Loucy (cell line): ENCODE results near the gene BTNL3.

Experiments used
- H2AFZ ChIP-seq: fragments of 200-600 bp; sonication (generic); 2 replicates; pipeline ENCODE4 v1.6.0; 2016; ENCODE audit warnings: antibody characterized with exemption, mild to moderate bottlenecking, low read length, moderate library complexity
- H3F3A ChIP-seq: fragments of 200-600 bp; 2 replicates; pipeline ENCODE4 v1.6.0; 2016; ENCODE audit warnings: antibody characterized with exemption, low read depth, mild to moderate bottlenecking
- H3K27me3 ChIP-seq: fragments of 200-600 bp; sonication (generic); 2 replicates; pipeline ENCODE4 v1.6.1; 2014; ENCODE audit warnings: low read length, mild to moderate bottlenecking; ENCODE audit not compliant: insufficient read depth, poor library complexity, severe bottlenecking
- H3K36me3 ChIP-seq: fragments of 200-600 bp; sonication (generic); 2 replicates; pipeline ENCODE4 v1.6.1; 2016; ENCODE audit warnings: low read length; ENCODE audit not compliant: insufficient read depth
- H3K4me1 ChIP-seq: fragments of 200-600 bp; sonication (generic); 2 replicates; pipeline ENCODE4 v1.5.1; 2014; ENCODE audit warnings: low read length, mild to moderate bottlenecking; ENCODE audit not compliant: insufficient read depth, poor library complexity, severe bottlenecking
- H3K4me2 ChIP-seq: fragments of 200-600 bp; sonication (generic); 2 replicates; pipeline ENCODE4 v1.6.0; 2014; ENCODE audit warnings: antibody characterized with exemption, low read length, low read depth, mild to moderate bottlenecking; ENCODE audit not compliant: poor library complexity, severe bottlenecking
- H3K4me3 ChIP-seq: fragments of 200-600 bp; sonication (generic); 2 replicates; pipeline ENCODE4 v1.5.1; 2014; ENCODE audit warnings: low read length, mild to moderate bottlenecking, mixed read lengths; ENCODE audit not compliant: poor library complexity, severe bottlenecking
- H3K79me2 ChIP-seq: fragments of 200-600 bp; sonication (generic); 2 replicates; pipeline ENCODE4 v1.6.1; 2014; ENCODE audit warnings: low read length; ENCODE audit not compliant: insufficient read depth
- H3K9ac ChIP-seq: fragments of 200-600 bp; sonication (generic); 2 replicates; pipeline ENCODE4 v1.6.0; 2014; ENCODE audit warnings: mild to moderate bottlenecking, low read depth, low read length, moderate library complexity; ENCODE audit not compliant: poor library complexity, severe bottlenecking
- H3K9me2 ChIP-seq: fragments of 200-600 bp; sonication (generic); replicated peaks from 2 replicates; pipeline ENCODE4 v1.6.1; 2016; ENCODE audit warnings: low read depth, low read length, mixed read lengths
- H3K9me3 ChIP-seq: fragments of 200-600 bp; sonication (generic); 2 replicates; pipeline ENCODE4 v1.6.1; 2014; ENCODE audit warnings: mild to moderate bottlenecking, antibody characterized with exemption, low read length, low read depth; ENCODE audit not compliant: insufficient read depth
- H4K20me1 ChIP-seq: fragments of 200-600 bp; sonication (generic); 2 replicates; pipeline ENCODE4 v1.6.0; 2014; ENCODE audit warnings: antibody characterized with exemption, low read length, mild to moderate bottlenecking; ENCODE audit not compliant: insufficient read depth, poor library complexity, severe bottlenecking
- EZH2phosphoT487 ChIP-seq: fragments of 200-600 bp; IDR thresholded peaks from 2 replicates; pipeline ENCODE4 v1.6.1; 2018; ENCODE audit warnings: antibody characterized with exemption, mild to moderate bottlenecking, moderate library complexity, borderline replicate concordance
- TF ChIP-seq, protein P1 (sequence below): fragments of 200-600 bp; sonication (generic); conservative IDR thresholded peaks from 2 replicates; pipeline ENCODE4 v1.5.1; 2014; ENCODE audit warnings: mild to moderate bottlenecking, antibody characterized with exemption, low read length

BTNL3 gene

GRCh38 chr5:180976518-180976917 lies 12.1 kb upstream of the BTNL3 start:
- Histone ChIP-seq H3K9ac (peak overlapping the region; percentile 59), H3K27me3 (no peaks in the 10 kb centered on the region), H3K9me3 (no peaks in the 10 kb centered on the region), H2AFZ (peak overlapping the region; percentile 60; the same call in 1 of the 2 replicates), H3K4me2 (peak overlapping the region; percentile 80), H3K4me3 (peak overlapping the region; percentile 44), H3F3A (no peaks in the 10 kb centered on the region; the same call in 1 of the 2 replicates), H3K9me2 (no peaks in the 10 kb centered on the region), H3K36me3 (no peaks in the 10 kb centered on the region), H4K20me1 (no peaks in the 10 kb centered on the region), H3K4me1 (peaks cover 36% of the 10 kb centered on the region), H3K79me2 (no peaks in the 10 kb centered on the region)
- TF ChIP-seq, protein P1, sequence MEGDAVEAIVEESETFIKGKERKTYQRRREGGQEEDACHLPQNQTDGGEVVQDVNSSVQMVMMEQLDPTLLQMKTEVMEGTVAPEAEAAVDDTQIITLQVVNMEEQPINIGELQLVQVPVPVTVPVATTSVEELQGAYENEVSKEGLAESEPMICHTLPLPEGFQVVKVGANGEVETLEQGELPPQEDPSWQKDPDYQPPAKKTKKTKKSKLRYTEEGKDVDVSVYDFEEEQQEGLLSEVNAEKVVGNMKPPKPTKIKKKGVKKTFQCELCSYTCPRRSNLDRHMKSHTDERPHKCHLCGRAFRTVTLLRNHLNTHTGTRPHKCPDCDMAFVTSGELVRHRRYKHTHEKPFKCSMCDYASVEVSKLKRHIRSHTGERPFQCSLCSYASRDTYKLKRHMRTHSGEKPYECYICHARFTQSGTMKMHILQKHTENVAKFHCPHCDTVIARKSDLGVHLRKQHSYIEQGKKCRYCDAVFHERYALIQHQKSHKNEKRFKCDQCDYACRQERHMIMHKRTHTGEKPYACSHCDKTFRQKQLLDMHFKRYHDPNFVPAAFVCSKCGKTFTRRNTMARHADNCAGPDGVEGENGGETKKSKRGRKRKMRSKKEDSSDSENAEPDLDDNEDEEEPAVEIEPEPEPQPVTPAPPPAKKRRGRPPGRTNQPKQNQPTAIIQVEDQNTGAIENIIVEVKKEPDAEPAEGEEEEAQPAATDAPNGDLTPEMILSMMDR, result no peak

DNA sequence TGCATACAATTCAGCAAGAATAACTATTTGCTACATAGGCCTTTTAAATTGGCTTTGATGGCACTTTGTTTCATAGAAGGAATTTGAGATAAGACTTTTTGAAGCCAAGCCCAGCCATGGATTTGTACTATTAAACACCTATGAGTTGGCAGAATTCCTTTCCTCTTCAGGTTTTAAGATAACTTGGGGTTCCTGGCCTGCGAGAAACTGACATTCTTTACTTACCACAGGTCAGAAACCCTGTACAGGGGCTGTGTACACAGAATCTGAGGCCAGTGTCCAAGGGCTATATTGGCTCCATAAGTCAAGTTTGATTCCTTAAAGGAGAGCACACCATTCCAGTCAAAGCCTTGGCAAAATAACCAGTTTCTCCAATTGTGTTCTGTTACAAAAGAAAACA lies 10.8 kb upstream of the BTNL3 start:
- Histone ChIP-seq H3K4me1 (peaks cover 36% of the 10 kb centered on the region), H3K9me2 (no peaks in the 10 kb centered on the region), H4K20me1 (no peaks in the 10 kb centered on the region), H3K27me3 (no peaks in the 10 kb centered on the region), H3K4me3 (no peak overlapping the region), H3K36me3 (no peaks in the 10 kb centered on the region), H3K9me3 (no peaks in the 10 kb centered on the region), H3K79me2 (no peaks in the 10 kb centered on the region), H3K4me2 (no peak overlapping the region), H2AFZ (no peak overlapping the region), H3K9ac (no peak overlapping the region), H3F3A (no peaks in the 10 kb centered on the region; the same call in 1 of the 2 replicates)
- TF ChIP-seq EZH2phosphoT487, result no peak
- TF ChIP-seq, protein P1, result no peak

- Histone ChIP-seq H3K27me3 (no peaks in the 10 kb centered on the region), H3F3A (no peaks in the 10 kb centered on the region), H3K4me1 (peaks cover 7% of the 10 kb centered on the region), H3K9me3 (no peaks in the 10 kb centered on the region), H3K36me3 (no peaks in the 10 kb centered on the region), H3K79me2 (no peaks in the 10 kb centered on the region), H3K9ac (no peak overlapping the region), H3K4me2 (no peak overlapping the region), H4K20me1 (no peaks in the 10 kb centered on the region), H2AFZ (no peak overlapping the region), H3K4me3 (no peak overlapping the region), H3K9me2 (no peaks in the 10 kb centered on the region)
- TF ChIP-seq, protein P1, result no peak
- TF ChIP-seq EZH2phosphoT487, result no peak
Observed at GRCh38 chr5:180982008-180982741, 6.5 kb upstream of the BTNL3 start.
